NCI-H345 treated with DMSO at 0.1 percent for 48 hours (cell line): ENCODE data around the gene GFRA4.

Experiments used
- DNase-seq: peaks from one replicate; lab custom pipeline; 2025; ENCODE audit not compliant: unreplicated experiment; lab: John Stamatoyannopoulos, UW

The GFRA4 gene

DNA sequence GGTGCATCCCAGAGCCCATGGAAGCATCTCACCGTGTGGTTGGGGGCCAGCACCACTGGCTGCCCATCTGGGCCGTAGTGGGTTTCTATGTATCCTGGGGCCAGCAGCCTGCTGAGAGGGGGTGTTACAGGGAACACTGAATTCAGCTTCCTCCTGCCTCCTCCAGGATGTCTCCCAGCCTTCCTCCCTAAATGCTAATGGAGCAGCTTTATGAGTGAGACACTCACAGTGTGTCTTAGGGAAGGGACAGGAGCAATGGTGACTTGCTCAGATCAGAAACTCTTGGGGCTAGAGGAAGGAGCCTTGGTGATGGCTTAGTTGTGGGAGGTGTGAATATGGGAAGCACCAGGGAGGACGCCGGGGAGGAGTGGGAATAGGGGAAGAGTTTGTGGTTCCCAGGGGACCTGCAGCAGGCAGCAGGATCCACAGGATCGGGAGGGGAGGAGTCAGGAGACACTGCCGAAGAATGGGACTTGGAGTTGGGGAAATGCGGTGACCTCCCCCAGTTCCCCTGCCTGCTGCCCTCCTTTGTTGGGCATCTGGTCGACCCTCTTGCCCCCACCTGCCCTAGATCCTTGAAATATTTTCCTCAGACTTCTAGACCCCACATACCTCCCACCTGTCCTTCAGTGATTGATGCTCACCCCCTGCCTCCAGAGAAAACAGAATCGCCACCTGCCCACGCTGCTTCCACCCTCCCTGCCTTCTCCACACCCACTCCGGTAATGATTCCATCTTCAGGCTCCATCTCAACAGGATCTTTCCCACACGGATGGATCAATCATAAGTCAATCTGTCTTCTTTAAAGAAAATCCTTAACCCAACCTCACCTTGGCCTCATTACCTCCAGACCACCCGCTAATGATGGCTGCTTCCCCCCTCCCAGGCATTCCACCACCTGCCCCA is 12.0 kb upstream of the GFRA4 start:
- DNase-seq: no peak

DNA sequence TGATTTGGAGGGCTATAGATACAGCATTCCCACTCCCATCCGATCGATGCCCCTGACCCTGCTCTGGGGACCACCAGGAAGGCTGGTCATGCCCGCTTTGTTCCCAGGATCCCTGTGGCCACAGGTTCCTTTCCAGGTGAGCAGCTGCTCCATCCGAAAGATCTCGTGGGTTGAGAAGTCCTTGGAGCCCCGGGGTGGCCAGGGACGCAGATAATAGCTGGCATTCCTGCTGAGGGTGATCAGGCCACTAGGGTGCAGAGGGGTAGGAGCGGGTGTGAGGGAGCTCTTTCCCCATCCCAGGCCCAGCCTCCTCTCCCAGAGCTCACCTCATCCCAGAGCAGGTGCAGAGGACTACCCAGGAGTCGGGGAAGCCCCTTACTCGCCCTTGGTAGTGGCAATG is 11.2 kb upstream of the GFRA4 start:
- no peak for DNase-seq

DNA sequence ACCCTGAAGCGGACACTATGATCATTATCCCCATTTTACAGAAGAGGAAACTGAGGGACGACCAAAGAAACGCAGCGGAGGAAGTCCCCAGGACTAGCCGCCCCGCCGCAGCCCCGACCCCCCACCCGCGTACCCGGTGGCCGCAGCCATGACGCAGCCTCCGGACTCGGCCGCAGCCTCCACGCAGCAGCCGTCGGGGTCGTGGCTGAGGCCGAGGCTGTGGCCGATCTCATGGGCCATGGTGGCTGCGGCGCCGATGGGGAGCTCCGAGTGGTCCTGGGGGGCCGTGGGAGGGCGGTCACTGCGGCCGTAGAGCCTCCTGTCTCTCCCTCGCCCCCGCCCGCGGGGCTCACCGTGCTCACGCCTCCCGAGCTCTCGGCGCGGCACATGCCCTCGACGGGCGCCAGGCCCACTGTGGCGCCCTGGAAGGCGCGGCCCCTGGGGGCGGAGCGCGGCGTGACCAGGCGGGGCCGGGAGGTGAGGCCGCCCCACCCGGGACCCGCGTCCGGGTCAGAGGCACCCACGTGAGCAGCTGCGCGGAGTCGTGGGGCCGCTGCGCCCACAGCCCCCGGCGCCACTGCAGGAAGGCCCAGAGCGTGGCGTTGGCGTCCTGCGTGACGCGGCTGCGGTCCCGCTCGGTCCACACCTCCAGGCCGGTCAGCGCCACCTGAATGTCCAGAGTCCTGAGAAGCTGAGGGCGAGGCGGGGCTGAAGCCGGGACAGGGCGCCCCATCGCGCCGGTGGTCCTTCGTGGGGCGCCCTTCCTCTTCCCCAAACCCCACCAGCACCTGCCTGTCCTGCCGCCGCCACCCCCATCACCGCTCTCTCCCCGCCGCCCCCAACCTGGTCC is 10.2 kb upstream of the GFRA4 start:
- DNase-seq: no peak

DNA sequence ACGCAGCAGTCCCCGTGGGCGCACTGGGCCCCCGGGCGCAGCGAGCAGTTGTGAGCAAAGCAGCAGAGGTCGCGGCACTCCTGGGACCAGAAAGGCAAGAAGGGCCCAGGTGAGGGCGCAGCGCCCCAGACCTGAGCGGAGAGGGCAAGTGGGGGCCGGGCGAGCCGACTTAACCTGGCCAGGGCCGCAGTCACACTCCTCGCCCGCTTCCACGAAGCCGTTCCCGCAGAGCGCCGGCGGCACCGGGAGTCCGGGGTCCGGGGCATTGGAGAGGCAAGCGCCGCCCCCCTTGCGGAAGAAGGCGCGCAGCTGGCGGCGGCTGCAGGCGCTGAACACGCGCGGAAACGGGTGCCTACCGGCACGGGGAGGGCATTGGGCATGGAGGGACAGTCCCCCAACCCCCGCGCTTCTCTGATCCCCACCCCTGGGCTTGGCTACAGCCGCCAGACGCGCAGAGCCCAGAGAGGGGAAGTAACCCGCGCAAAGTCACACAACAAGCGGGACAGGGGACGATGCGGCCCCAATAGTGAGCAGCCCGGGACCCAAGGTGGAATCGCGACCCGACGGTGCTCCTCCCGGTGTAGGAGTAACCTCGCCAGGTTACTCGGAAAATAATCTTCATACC is 9.5 kb upstream of the GFRA4 start:
- DNase-seq: no peak

DNA sequence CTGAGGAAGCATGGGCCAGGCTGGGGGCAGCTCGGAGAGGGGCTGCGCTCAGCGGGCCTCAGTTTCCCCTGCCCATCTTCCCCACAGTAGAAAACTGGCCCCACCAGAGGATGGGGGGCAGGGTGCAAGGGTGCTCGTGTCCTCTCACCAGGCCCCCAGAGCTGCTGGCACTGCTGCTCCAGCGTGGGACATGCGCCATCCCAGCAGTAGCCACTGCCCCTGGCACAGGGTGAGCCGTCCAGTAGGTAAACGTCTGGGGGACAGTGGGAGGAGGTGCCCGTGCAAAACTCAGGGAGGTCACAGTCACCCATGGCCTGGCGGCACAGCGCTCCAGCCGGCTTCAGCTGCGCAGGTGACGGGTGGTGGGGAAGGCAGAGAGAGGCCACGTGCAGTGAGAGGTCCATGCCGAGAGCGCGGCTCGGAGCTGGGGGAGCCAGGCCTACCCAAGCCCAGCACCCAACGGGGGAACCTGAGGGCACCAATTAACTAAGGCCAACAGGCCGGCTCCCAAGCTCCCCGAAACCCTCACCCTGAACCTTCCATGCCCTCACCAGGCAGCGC is 8.9 kb upstream of the GFRA4 start:
- DNase-seq: no peak

DNA sequence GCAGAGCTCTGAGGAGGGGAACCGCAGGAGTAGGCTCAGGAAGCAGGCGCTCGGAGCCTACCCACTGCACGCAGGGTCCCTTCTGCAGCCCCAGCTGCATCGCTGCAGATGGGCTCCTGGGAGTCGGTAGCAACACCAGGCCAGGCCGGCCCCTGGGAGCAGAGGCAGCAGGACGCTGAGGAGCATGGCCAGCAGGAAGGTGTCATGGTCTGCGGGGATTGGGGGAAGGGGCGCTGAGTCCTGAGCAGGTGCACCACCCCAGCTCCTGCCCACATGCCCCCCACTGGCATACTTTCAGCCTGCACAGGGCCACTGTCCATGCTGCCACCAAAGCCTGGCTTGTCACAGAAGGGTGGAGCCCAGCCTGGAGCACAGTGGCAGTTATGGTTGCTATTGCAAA is 7.7 kb upstream of the GFRA4 start:
- DNase-seq: no peak

DNA sequence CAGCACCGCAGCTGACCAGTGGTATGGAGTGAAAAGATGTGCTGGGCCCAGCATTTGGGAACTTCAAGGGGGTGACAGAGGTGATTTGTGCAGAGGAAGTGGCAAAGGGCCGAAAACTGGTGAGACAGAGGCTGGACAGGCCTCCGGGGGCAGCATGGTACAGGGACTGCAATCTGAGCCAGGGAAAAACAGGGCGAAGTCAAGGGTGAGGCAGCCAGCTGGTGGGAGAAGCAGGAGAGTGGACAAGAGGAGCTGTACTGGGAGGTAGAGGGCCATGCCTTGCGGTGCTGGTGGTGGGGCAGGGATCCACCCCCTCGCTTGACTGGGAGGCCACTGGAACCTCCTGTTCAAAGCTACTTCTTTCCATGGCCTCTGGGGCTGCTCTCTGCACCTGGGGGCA is 7.3 kb upstream of the GFRA4 start:
- no peak for DNase-seq

DNA sequence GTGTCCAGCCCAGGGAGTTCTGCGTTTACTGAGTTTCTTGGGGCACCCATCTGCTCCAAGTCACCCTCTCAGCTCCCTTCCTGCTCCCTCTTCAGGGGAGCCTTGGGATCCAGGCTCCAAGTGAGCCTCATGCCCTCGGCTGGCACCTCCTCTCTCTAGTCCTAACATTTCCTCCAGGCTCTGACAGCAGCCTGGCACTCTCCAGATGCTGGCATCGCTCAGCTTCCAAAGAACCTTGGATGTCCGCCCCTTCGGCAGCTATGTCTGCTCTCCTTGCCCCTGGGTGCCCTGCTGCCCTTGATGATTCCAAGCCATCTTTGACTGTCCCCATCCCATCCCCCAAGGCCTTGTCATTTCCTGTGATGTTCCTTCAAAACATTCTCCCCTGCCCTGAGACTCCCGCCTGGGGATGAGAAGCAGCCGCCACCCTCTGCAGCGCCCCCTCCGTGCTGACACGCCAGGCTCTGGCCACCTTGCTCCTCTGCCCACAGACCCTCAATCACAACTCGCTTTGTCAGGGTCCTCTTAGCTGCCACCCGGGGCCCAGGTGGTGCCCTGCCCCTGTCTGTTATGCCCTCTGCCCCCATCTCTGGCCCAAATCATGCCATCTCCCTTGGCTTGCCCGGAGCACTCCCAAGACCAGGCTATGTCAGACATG is 6.6 kb upstream of the GFRA4 start:
- no peak for DNase-seq

DNA sequence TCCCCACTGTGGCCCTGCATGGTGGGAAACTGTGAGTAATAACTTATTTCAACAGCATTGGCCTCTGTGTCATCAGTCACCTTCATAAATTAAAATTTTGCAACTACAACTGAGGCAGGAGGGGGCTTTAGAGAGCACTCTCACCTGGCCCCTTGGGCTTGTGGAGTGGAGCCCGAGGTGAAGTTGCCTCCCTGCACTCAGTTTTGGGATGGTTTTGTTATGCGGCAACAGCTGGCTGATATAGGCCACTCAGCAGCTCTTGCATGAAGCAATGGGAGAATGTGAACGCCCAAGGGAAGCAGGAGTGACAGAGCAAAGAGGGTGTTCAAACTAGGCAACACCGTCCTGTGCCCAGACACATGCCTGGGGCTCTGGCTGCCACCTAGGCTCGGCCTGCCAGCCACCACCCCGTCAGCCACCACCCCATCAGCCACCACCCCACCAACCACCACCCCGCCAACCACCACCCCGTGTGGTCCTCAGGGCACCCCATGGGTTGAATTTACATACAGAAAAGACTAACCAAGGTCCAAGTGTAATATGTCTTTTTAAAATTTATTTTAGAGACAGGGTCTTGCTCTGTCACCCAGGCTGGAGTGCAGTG is 4.3 kb upstream of the GFRA4 start:
- no peak for DNase-seq

DNA sequence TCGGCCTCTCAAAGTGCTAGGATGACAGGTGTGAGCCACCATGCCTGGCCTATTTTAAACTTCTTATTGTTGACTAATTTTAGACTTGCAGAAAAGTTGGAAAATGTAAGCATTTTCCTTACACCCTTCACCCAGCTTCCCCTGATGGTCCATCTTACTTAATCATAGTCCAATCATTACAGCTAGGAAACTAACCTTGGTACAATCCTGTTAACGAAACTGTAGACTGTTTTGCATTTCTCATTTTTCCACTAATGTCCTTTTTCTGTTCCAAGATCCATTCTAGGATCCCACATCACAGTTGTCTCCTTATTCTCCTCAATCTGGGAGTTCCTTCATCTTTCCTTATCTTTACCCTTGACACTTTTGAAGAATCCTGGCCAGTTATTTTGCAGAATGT is 659 bp upstream of the GFRA4 start:
- no peak for DNase-seq

DNA sequence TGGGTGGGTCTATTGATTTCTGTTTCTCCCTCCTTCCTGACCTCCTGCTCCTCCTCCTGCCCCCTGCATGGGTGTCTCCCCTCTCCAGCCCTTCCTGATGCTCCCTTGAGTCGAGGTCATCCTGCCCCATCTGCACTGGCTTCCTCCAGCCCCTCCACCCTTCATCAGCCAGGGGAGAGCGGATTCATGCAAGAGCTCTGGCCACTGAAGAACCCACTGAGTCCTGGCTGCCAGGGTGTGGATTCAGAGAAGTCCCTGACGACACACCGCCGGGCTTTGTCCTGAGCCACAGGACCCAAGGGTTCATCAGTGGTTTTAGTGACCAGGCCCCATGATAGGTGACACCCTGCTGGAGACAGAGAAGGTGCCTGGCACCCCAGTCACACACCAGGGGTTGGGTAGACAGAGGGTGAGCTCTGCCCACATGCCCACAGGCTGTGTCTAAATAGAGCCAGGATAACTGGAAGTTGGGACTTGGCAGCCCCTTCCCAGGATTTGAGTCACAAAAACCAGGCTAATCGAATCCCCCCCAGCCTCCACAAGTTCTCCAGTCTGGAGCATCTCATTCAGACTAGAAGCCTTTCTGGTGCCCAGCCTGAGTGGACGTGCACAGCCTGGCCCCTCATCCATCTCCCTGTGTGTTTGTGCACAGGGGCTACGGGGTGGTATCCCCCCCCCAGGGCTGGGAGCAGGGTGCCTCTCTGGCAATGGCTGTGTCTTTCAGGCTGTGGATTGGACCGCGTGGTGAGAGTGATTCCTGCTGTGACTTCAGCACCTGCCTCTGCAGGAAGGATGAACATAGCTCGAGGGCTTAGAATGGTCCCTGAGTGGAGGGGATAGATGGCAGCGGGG is 1.2 kb downstream of the GFRA4 start:
- peak; percentile 50 for DNase-seq

DNA sequence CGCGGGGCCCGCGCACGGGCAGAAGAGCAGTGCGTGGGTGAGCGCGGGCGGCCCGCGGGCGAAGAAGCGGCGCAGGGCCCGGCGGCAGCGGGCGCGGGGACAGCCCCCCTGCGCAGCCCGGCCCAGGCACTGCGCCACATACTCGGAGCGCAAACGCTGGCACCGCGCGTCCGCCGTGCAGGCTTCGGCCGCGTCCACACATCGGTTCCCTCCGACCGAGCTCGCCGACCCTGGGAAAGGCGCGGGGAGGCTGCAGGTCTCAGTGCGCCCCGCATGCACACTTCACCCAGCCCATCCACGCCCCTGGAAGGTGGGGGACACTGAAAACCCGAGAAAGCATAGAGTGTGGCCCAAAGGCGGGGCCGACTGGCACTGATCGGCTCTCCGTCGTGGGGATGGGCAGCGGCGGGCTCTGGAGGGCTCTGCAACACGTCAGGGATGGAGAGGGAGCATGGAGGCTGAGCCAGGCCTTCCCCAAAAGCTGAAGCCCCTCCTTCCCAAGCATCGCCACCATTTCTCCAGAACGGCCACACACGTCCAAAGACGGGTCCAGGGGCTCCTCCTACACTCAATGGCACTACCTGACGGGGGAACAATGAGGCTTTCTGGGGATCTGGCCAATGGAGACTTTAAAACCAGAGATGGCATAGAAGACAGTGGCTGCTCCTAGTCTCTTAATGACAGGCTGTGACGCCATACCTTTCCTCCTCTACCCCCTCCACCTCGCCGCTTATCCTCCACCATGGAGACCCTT is 2.0 kb downstream of the GFRA4 start:
- no peak for DNase-seq

DNA sequence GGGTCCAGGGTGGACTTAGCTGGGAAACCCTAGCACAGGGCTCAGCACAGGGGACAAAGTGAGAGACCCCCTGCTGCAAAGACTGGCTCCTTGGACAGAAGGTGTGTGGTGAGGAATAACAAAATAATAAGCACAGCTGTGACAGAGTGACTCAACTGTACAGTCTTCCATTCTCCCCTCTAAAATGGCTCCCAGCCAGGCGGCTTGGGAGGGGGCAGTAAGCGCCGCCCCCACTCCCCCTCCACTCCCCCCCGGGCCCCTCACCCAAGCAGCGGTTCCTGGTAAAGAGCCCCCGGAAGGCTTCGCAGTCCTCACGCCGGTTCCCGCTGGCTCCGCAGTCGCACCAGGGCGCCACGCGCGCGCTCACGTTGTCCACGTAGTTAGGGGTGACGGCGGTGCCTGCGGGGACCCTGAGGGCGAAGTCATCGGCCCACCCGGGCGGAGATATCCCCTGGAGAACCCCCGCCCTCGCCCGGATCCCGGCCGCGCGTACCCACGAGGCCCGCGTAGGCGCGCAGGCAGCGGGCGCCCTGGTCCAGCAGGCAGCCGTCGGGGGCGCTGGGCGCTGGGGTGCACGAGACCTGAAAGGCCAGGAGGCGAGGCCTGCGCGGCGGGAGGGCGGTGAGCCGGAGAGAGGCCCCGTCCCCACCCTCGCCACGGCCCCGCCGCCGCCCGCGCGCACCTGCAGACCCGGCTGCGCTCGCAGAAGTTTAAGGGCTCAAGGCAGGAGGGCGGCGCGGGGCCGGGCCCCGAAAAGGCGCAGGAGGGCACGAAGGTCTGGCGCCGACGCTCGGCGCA is 2.7 kb downstream of the GFRA4 start:
- no peak for DNase-seq

DNA sequence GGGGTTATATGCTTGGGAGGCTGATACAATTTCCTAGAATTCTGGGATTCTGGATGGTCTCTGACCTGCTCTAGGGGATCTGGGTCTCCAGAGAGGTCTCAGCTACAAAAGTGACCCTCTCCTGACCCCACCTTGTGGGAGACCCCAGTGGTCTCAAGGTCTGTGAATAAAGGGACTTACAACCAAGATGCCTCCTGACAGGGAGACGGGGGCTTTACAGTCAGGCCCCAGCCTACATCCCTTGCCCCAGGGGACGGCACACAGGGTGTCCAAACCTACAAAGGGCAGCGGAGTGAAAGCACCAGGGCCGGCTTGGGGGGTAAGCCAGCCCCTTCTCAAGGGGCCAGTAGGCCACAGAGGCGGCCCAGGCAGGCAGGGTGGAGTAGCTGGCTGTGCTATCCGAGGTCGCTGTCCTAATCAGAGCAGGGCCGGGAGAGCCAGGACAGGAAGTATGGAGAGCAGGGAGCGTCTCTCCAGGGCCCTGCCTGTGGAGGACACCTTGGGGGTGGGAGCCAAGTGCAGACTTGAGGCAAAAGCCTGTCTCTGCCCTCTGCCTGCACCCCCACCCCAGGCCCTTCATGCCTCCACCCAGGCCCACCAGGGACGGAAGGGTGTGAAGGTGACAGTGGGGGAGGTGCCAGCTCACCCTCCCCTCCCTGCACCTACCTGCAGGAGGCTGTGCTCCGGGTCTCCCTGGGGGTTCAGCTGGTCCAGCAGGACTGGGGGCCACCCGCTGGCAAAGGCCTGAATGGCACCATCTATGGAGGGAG is 3.5 kb downstream of the GFRA4 start:
- DNase-seq: no peak

DNA sequence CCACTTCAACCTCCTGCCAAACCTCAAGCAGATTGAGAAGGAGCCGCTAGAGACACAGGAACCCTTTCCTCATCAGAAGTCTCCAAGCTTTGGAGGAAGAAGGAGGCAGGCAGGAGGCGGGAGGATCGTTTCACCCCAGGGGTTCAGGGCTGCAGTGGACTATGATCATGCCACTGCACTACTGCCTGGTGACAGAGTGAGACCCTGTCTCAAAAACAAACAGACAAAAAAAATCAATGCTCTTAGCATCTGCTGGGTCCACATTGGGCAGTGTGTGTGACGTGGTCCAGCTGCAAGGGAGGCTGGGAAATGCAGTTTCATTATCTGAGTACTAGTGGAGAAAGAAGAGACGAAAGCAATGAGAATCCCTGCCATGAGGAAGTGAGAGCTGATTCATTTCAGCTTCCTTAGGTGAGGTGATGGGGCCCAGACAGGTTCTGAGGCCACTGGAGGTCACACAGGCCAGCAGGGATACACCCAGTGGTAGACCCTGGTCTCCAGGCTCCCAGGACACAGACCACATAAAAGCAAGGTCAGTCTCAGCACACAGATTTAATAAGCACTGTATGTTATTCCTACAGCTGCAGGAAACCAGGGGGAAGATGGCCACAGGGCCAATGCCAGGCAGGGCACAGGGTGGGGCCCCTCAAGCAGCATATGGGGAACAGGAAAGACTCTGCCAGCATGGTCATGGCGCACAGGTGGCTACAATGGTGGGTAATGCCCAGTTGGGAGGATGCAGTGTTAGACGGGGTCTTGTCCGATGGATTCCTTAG is 4.3 kb downstream of the GFRA4 start:
- DNase-seq: no peak

DNA sequence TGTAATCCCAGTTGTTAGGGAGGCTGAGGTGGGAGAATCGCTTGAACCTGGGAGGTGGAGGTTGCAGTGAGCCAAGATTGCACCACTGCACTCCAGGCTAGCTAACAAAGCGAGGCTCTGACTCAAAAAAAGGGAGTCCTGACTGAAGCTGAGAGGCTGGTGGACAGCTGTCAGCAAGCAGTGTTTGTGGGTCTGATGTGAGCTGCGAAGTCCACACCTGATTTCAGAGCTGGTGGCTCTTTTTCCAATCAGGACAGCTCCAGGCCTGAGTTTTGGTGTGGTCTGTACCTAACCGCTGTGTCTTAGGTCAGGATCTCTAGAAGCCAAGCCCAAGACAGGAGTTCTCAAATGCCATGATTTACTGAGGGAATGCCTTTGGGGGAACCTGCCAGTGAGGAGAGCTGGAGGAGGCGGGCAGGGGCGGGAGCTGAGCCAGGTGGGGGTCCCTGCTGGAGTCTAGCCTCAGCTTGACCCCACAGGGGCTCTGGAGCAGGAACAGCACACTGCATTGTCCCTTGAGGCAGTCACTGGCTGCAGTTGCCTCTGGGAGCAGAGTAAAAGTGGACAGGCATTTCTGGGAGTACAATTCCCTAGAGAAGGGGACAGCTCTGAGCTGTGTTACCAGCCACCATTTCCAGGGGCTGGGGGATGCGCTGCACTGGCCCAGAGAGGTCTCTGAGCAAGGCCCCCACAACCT is 5.0 kb downstream of the GFRA4 start:
- DNase-seq: no peak
